ENCODE measurements around the gene CCDC102B.

Gene CCDC102B

GRCh38 chr18:68839701-68840100, 41.8 kb downstream of the CCDC102B start:
- in situ Hi-C loops (cut with HindIII; ENCODE audit: low sequenced_read_pairs): no loop called here
- TF ChIP-seq CTCF (IDR thresholded peaks at IDR 0.05; ENCODE audit: low read depth, low read length): no peak
- H3K4me3 ChIP-seq (ENCODE audit: low read depth, low read length): no peak overlapping the region
- no peak for DNase-seq (ENCODE audit: low read depth, low spot score)

- in situ Hi-C loops (cut with HindIII; ENCODE audit: low sequenced_read_pairs): no loop called here
- DNase-seq (ENCODE audit: low read depth, low spot score): peak; percentile 91
- TF ChIP-seq CTCF (IDR thresholded peaks at IDR 0.05; ENCODE audit: low read depth, low read length): no peak
- H3K4me3 ChIP-seq (ENCODE audit: low read depth, low read length): no peak overlapping the region
These were observed 42.8 kb downstream of the CCDC102B start for GRCh38 chr18:68840554-68841263.

GRCh38 chr18:68841301-68841700, 43.4 kb downstream of the CCDC102B start:
- TF ChIP-seq CTCF (IDR thresholded peaks at IDR 0.05; ENCODE audit: low read depth, low read length): no peak
- no peak for DNase-seq (ENCODE audit: low read depth, low spot score)
- in situ Hi-C loops (cut with HindIII; ENCODE audit: low sequenced_read_pairs): no loop called here
- no peak overlapping the region for H3K4me3 ChIP-seq (ENCODE audit: low read depth, low read length)

GRCh38 chr18:68842951-68843350, 45.1 kb downstream of the CCDC102B start:
- no peak for DNase-seq (ENCODE audit: low read depth, low spot score)
- TF ChIP-seq CTCF (IDR thresholded peaks at IDR 0.05; ENCODE audit: low read depth, low read length): no peak
- in situ Hi-C loops (cut with HindIII; ENCODE audit: low sequenced_read_pairs): no loop called here
- no peak overlapping the region for H3K4me3 ChIP-seq (ENCODE audit: low read depth, low read length)

- H3K4me3 ChIP-seq (ENCODE audit: low read depth, low read length): no peak overlapping the region
- DNase-seq (ENCODE audit: low read depth, low spot score): peak; percentile 6
- in situ Hi-C loops (cut with HindIII; ENCODE audit: low sequenced_read_pairs): no loop called here
- TF ChIP-seq CTCF (IDR thresholded peaks at IDR 0.05; ENCODE audit: low read depth, low read length): peak; percentile 22
These were observed 45.7 kb downstream of the CCDC102B start for GRCh38 chr18:68843473-68844089.

- DNase-seq (ENCODE audit: low read depth, low spot score): peak; percentile 59
- in situ Hi-C loops (cut with HindIII; ENCODE audit: low sequenced_read_pairs): no loop called here
- no peak overlapping the region for H3K4me3 ChIP-seq (ENCODE audit: low read depth, low read length)
- peak; percentile 63 for TF ChIP-seq CTCF (IDR thresholded peaks at IDR 0.05; ENCODE audit: low read depth, low read length)
These were observed 49.4 kb downstream of the CCDC102B start for GRCh38 chr18:68847219-68847837.

Data from astrocyte of the spinal cord (primary cell).